ENCODE measurements around the gene MYL7.

DNA sequence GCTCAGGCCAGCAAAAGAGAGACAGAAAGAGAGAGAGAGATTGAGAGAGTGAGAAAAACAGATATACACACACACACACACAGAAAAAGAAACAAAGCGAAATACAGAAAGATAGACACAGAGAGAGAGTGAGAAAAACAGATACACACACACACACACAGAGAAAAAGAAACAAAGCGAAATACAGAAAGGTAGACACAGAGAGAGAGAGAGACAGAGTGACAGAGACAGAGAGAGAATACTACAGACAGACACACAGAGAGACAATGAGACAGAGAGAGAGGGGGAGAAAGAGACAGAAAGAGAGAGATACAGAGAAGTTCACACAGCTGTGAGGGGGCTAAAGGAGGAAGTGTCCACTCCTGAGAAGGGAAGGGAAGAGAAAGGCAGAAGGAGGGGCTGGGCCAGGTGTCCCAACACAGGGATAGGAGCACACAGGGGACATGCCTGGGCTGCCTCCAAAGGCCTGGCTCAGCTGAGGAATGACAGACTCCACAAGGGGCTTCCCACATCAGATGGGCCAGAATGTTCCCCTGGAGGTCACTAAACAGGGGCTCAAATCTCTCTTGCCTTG is 43.8 kb upstream of the MYL7 start:
- TF ChIP-seq, protein P1, sequence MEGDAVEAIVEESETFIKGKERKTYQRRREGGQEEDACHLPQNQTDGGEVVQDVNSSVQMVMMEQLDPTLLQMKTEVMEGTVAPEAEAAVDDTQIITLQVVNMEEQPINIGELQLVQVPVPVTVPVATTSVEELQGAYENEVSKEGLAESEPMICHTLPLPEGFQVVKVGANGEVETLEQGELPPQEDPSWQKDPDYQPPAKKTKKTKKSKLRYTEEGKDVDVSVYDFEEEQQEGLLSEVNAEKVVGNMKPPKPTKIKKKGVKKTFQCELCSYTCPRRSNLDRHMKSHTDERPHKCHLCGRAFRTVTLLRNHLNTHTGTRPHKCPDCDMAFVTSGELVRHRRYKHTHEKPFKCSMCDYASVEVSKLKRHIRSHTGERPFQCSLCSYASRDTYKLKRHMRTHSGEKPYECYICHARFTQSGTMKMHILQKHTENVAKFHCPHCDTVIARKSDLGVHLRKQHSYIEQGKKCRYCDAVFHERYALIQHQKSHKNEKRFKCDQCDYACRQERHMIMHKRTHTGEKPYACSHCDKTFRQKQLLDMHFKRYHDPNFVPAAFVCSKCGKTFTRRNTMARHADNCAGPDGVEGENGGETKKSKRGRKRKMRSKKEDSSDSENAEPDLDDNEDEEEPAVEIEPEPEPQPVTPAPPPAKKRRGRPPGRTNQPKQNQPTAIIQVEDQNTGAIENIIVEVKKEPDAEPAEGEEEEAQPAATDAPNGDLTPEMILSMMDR (conservative IDR thresholded peaks at IDR 0.05; ENCODE audit: low read depth, low read length): no peak
- no peak for TF ChIP-seq EZH2 (IDR thresholded peaks at IDR 0.05; ENCODE audit: borderline replicate concordance, low read depth, low read length, poor library complexity, severe bottlenecking)

Measured in A673 (cell line).